Thyroid gland (tissue), 4 donors: ENCODE results near the gene CAVIN2. TPM values are rescaled to one million over a fixed set of nuclear protein-coding genes. Genes with fewer than 3 reads are reported as not detected.

Experiments
- DNase-seq, 2 donors: peaks; one replicate each; pipeline ENCODE4 v3.0.0-alpha.2; 2019
- H3K27ac ChIP-seq, 3 donors: fragments of 200-600 bp; sonication (generic); 1 replicate in 2 of 3; 2 replicates in 1 of 3; pipeline ENCODE4 v1.5.1; 2016 to 2019; ENCODE audit warnings: mild to moderate bottlenecking in 1 of 3, moderate library complexity in 1 of 3
- H3K27me3 ChIP-seq: fragments of 200-600 bp; sonication (generic); one replicate; pipeline ENCODE4 v1.5.1; 2019
- H3K36me3 ChIP-seq, 2 donors: fragments of 200-600 bp; sonication (generic); one replicate each; pipeline ENCODE4 v1.5.1; 2016 to 2019
- H3K4me1 ChIP-seq, 2 donors: fragments of 200-600 bp; sonication (generic); one replicate each; pipeline ENCODE4 v1.5.1; 2017 to 2019
- H3K4me3 ChIP-seq, 3 donors: fragments of 200-600 bp; sonication (generic); replicated peaks in 1 of 3; 1 replicate in 2 of 3; 2 replicates in 1 of 3; pipeline ENCODE4 v1.5.1; 2016; ENCODE audit warnings: mild to moderate bottlenecking in 1 of 3
- H3K9me3 ChIP-seq: fragments of 200-600 bp; sonication (generic); one replicate; pipeline ENCODE4 v1.5.1; 2017
- POLR2A ChIP-seq, 2 donors: fragments of 450-650 bp; IDR thresholded peaks; one replicate each; pipeline ENCODE4 v1.6.1; 2017; ENCODE audit warnings: antibody characterized with exemption in 2 of 2, mild to moderate bottlenecking in 2 of 2, moderate library complexity in 1 of 2
- WGBS, 2 donors: methylation state at CpG; one replicate each; pipeline ENCODE4 v1.1.5; 2017; 5-methylcytosine and 5-hydroxymethylcytosine counted together
- intact Hi-C: fragments of 100-400 bp; cut with DNase I; formaldehyde crosslinking; loops from one replicate; pipeline ENCODE4 v1.15.1; 2023
- total RNA-seq, 4 donors: library from RNA; depleted of rRNA; stranded (reverse); fragments of >200 nt; gene quantifications; one replicate each; pipeline ENCODE4 v1.2.3, GENCODE V29; 2016
- TF ChIP-seq, protein P1 (sequence below), 6 experiments: fragments of 200-600 bp in 3 of 6; fragments of 450-650 bp in 3 of 6; sonication (generic) in 3 of 6; IDR thresholded peaks; one replicate each; pipeline ENCODE4 v1.5.1; 2016 to 2019; ENCODE audit warnings: antibody characterized with exemption in 6 of 6, mild to moderate bottlenecking in 2 of 6, inconsistent platforms in 1 of 6, moderate library complexity in 1 of 6

The CAVIN2 gene
- total RNA-seq, 4 donors from 2014 or later = 86.2 to 149 (median 132) TPM

GRCh38 chr2:191831410-191831994 is 15.4 kb downstream of the CAVIN2 start:
- no peak overlapping the region for H3K27ac ChIP-seq
- TF ChIP-seq, protein P1, sequence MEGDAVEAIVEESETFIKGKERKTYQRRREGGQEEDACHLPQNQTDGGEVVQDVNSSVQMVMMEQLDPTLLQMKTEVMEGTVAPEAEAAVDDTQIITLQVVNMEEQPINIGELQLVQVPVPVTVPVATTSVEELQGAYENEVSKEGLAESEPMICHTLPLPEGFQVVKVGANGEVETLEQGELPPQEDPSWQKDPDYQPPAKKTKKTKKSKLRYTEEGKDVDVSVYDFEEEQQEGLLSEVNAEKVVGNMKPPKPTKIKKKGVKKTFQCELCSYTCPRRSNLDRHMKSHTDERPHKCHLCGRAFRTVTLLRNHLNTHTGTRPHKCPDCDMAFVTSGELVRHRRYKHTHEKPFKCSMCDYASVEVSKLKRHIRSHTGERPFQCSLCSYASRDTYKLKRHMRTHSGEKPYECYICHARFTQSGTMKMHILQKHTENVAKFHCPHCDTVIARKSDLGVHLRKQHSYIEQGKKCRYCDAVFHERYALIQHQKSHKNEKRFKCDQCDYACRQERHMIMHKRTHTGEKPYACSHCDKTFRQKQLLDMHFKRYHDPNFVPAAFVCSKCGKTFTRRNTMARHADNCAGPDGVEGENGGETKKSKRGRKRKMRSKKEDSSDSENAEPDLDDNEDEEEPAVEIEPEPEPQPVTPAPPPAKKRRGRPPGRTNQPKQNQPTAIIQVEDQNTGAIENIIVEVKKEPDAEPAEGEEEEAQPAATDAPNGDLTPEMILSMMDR (IDR thresholded peaks at IDR 0.05) = no peak
- no peak for TF ChIP-seq POLR2A (IDR thresholded peaks at IDR 0.05)
- no peak overlapping the region for H3K4me3 ChIP-seq
- 79 to 85% methylated on average over 1 of the region's 1 CpG for WGBS, 2 donors
- no peaks in the 10 kb centered on the region for H3K4me1 ChIP-seq
- peaks cover 15 to 16% of the 10 kb centered on the region in 2 donors for H3K36me3 ChIP-seq
- no peaks in the 10 kb centered on the region for H3K9me3 ChIP-seq
- no peak for DNase-seq
- intact Hi-C loops = no loop called here
- no peaks in the 10 kb centered on the region for H3K27me3 ChIP-seq

DNA sequence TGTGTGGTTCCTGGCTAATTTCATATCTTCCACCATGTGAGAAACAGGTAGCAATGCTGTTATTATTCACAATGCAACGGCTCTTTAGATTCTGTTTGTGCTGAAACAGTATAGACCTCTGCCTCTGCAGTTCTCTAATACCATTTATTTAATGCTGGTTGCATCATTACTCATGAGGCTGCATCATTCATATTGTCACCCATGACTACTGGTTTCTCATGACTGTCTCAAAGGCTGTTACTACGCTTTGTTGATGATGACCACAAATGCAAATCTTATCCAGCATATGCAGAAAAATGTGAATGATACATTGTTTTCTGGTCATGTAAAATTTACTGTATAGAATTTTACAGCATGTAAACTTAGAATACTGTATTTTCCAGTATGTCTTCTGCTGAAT is 22.5 kb downstream of the CAVIN2 start:
- TF ChIP-seq POLR2A (IDR thresholded peaks at IDR 0.05) = no peak
- intact Hi-C loops = no loop called here
- WGBS, 2 donors = 99% methylated on average over 2 of the region's 2 CpGs

DNA sequence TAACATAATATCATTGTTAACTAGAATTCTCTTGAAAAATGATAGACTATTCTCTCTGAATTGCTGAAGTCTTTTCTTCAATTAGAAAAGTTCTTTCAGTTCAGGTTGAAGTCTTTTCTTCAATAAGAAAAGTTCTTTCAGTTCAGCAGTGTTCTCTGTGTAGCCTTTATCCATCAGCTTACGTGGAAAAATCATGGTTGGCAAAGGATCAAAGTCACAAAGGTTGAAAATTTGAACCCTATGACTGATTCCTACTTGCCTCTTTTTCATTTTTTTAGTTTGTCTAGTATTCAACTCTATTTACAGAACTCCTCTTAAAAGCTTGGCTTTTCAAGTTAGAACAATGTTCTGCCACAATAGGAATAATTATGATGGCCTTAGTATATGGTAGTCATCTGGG is 25.8 kb downstream of the CAVIN2 start:
- Histone ChIP-seq H3K4me3 (no peak overlapping the region), H3K4me1 (peaks cover 0 to 4% of the 10 kb centered on the region in 2 donors), H3K9me3 (no peaks in the 10 kb centered on the region), H3K27ac (no peak overlapping the region), H3K36me3 (no peaks in the 10 kb centered on the region), H3K27me3 (no peaks in the 10 kb centered on the region)
- WGBS, 2 donors = 90% methylated on average over 1 of the region's 1 CpG
- no peak for DNase-seq
- intact Hi-C loops = no loop called here
- TF ChIP-seq, protein P1 (IDR thresholded peaks at IDR 0.05) = no peak

More for the DNA sequence above, 22.5 kb downstream of the CAVIN2 start:
- Histone ChIP-seq H3K27me3 (no peaks in the 10 kb centered on the region), H3K9me3 (no peaks in the 10 kb centered on the region), H3K36me3 (no peaks in the 10 kb centered on the region), H3K4me3 (no peak overlapping the region), H3K4me1 (peaks cover 0 to 4% of the 10 kb centered on the region in 2 donors), H3K27ac (no peak overlapping the region)
- no peak for DNase-seq

GRCh38 chr2:191818725-191819350 is 28.1 kb downstream of the CAVIN2 start:
- no peaks in the 10 kb centered on the region for H3K9me3 ChIP-seq
- H3K36me3 ChIP-seq = no peaks in the 10 kb centered on the region
- 65 to 77% methylated on average over 7 of the region's 7 CpGs for WGBS, 2 donors
- no peak overlapping the region for H3K27ac ChIP-seq
- no peak for TF ChIP-seq POLR2A (IDR thresholded peaks at IDR 0.05)
- TF ChIP-seq, protein P1 (IDR thresholded peaks at IDR 0.05) = no peak
- no peak for DNase-seq
- H3K4me1 ChIP-seq = peaks cover 0 to 4% of the 10 kb centered on the region in 2 donors
- intact Hi-C loops = no loop called here
- H3K4me3 ChIP-seq = no peak overlapping the region
- no peaks in the 10 kb centered on the region for H3K27me3 ChIP-seq

- intact Hi-C loops = no loop called here
Measured at GRCh38 chr2:191818133-191818532, 28.8 kb downstream of the CAVIN2 start.

More at GRCh38 chr2:191818133-191818532, 28.8 kb downstream of the CAVIN2 start:
- Histone ChIP-seq H3K27me3 (no peaks in the 10 kb centered on the region), H3K36me3 (no peaks in the 10 kb centered on the region), H3K4me3 (no peak overlapping the region), H3K4me1 (no peaks in the 10 kb centered on the region), H3K27ac (no peak overlapping the region), H3K9me3 (no peaks in the 10 kb centered on the region)
- no peak for TF ChIP-seq POLR2A (IDR thresholded peaks at IDR 0.05)
- TF ChIP-seq, protein P1 (IDR thresholded peaks at IDR 0.05) = no peak
- DNase-seq = no peak
- WGBS, 2 donors = 98% methylated on average over 1 of the region's 1 CpG
